Measurements from ENCODE around the gene HACD3.

GRCh38 chr15:65569728-65570127, 39.5 kb downstream of the HACD3 start:
- TF ChIP-seq, protein P1, sequence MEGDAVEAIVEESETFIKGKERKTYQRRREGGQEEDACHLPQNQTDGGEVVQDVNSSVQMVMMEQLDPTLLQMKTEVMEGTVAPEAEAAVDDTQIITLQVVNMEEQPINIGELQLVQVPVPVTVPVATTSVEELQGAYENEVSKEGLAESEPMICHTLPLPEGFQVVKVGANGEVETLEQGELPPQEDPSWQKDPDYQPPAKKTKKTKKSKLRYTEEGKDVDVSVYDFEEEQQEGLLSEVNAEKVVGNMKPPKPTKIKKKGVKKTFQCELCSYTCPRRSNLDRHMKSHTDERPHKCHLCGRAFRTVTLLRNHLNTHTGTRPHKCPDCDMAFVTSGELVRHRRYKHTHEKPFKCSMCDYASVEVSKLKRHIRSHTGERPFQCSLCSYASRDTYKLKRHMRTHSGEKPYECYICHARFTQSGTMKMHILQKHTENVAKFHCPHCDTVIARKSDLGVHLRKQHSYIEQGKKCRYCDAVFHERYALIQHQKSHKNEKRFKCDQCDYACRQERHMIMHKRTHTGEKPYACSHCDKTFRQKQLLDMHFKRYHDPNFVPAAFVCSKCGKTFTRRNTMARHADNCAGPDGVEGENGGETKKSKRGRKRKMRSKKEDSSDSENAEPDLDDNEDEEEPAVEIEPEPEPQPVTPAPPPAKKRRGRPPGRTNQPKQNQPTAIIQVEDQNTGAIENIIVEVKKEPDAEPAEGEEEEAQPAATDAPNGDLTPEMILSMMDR (IDR thresholded peaks at IDR 0.05), result no peak
- no peak for TF ChIP-seq POLR2A (IDR thresholded peaks at IDR 0.05)
